Tibial nerve (tissue), 4 donors: ENCODE measurements around the gene SEL1L. TPM values are rescaled to one million over a fixed set of nuclear protein-coding genes. Genes with fewer than 3 reads are reported as not detected.

Source experiments
- DNase-seq, 2 donors: peaks; one replicate each; pipeline ENCODE4 v3.0.0-alpha.2; 2019; ENCODE audit warnings: low spot score in 2 of 2
- H3K27ac ChIP-seq, 4 donors: fragments of 200-600 bp; sonication (generic) in 3 of 4; one replicate each; pipeline ENCODE4 v1.5.1; 2017 to 2019; ENCODE audit warnings: mild to moderate bottlenecking in 1 of 4
- H3K27me3 ChIP-seq, 2 donors: fragments of 200-600 bp; sonication (generic) in 1 of 2; one replicate each; pipeline versions ENCODE4 v1.5.1 to v1.6.0; 2017 to 2019
- H3K36me3 ChIP-seq, 3 donors: fragments of 200-600 bp; sonication (generic); one replicate each; pipeline ENCODE4 v1.5.1; 2018 to 2019
- H3K4me1 ChIP-seq, 4 donors: fragments of 200-600 bp; sonication (generic) in 3 of 4; one replicate each; pipeline ENCODE4 v1.5.1; 2017 to 2019
- H3K4me3 ChIP-seq, 4 donors: fragments of 200-600 bp; sonication (generic) in 3 of 4; one replicate each; pipeline ENCODE4 v1.5.1; 2017 to 2019; ENCODE audit warnings: mild to moderate bottlenecking in 1 of 4, moderate library complexity in 1 of 4
- H3K9me3 ChIP-seq, 4 donors: fragments of 200-600 bp; sonication (generic) in 3 of 4; one replicate each; pipeline ENCODE4 v1.5.1; 2017 to 2019
- EP300 ChIP-seq, 2 donors: sonication (generic); formaldehyde crosslinking; IDR thresholded peaks; one replicate each; pipeline ENCODE4 v1.6.1; 2017; ENCODE audit warnings: antibody characterized with exemption in 2 of 2, mild to moderate bottlenecking in 1 of 2
- POLR2A ChIP-seq, 2 donors: fragments of 450-650 bp; IDR thresholded peaks; one replicate each; pipeline ENCODE4 v1.6.1; 2017; ENCODE audit warnings: antibody characterized with exemption in 2 of 2, mild to moderate bottlenecking in 2 of 2, moderate library complexity in 2 of 2
- WGBS, 2 donors: methylation state at CpG; one replicate each; pipeline ENCODE4 v1.1.5; 2018; 5-methylcytosine and 5-hydroxymethylcytosine counted together
- total RNA-seq, 4 donors: library from RNA; depleted of rRNA; stranded (reverse); fragments of >200 nt; gene quantifications; one replicate each; pipeline ENCODE4 v1.1.0, GENCODE V29; 2016
- TF ChIP-seq, protein P1 (sequence below), 5 experiments: fragments of 200-600 bp in 3 of 5; fragments of 450-650 bp in 2 of 5; sonication (generic) in 3 of 5; IDR thresholded peaks; one replicate each; pipeline ENCODE4 v1.5.1; 2016 to 2019; ENCODE audit warnings: antibody characterized with exemption in 5 of 5, mild to moderate bottlenecking in 3 of 5, moderate library complexity in 2 of 5

SEL1L gene
- total RNA-seq, 4 donors from 2014 or later, result 35.2 to 42.2 (median 40.1) TPM

DNA sequence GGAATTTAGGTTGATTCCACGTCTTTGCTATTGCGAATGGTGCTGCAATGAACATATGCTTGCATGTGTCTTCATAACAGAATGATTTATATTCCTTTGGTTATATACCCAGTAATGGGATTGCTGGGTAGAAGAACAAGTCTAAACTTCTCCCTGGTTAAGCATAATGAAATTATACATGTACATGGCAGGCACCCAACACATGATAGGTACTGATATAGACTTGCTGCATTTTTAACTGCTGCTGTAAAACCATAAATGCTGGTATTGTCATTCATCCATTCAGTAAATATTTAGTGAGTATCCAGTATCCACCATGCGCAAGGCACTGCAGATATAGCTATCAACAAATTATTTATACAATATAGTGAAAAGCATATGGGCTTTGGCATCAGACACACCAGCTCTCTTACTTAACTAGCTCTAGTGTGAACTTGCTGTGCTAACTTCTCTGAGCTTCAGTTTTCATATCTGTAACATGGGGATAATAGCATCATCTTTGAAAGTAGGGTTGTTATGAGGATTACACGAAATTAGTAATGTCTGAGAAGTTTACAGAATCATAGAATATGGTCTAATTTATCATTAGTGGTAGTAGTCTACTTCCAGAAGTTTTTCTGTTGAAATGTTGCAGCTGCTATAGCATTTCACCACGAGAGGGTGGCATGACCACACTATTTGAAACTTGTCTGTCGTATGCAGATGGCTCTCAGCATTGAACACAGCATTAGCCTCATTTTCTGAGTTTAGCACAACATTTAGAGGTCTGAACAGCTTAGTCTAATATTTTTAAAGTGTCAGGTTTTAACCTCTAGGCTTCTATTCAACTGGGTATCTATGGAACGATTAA is 32.0 kb upstream of the SEL1L start:
- TF ChIP-seq, protein P1, sequence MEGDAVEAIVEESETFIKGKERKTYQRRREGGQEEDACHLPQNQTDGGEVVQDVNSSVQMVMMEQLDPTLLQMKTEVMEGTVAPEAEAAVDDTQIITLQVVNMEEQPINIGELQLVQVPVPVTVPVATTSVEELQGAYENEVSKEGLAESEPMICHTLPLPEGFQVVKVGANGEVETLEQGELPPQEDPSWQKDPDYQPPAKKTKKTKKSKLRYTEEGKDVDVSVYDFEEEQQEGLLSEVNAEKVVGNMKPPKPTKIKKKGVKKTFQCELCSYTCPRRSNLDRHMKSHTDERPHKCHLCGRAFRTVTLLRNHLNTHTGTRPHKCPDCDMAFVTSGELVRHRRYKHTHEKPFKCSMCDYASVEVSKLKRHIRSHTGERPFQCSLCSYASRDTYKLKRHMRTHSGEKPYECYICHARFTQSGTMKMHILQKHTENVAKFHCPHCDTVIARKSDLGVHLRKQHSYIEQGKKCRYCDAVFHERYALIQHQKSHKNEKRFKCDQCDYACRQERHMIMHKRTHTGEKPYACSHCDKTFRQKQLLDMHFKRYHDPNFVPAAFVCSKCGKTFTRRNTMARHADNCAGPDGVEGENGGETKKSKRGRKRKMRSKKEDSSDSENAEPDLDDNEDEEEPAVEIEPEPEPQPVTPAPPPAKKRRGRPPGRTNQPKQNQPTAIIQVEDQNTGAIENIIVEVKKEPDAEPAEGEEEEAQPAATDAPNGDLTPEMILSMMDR (IDR thresholded peaks at IDR 0.05), result peak; percentile 29 to 56 (median 49)
- no peak for TF ChIP-seq POLR2A (IDR thresholded peaks at IDR 0.05)
- no peak overlapping the region for H3K4me3 ChIP-seq
- no peak overlapping the region for H3K27ac ChIP-seq
- no peaks in the 10 kb centered on the region for H3K4me1 ChIP-seq
- WGBS, 2 donors, result 43% methylated on average over 7 of the region's 7 CpGs
- peak in 1 of 2 donors; percentile 29 for DNase-seq
- no peaks in the 10 kb centered on the region for H3K36me3 ChIP-seq
- no peaks in the 10 kb centered on the region for H3K9me3 ChIP-seq
- no peaks in the 10 kb centered on the region for H3K27me3 ChIP-seq

DNA sequence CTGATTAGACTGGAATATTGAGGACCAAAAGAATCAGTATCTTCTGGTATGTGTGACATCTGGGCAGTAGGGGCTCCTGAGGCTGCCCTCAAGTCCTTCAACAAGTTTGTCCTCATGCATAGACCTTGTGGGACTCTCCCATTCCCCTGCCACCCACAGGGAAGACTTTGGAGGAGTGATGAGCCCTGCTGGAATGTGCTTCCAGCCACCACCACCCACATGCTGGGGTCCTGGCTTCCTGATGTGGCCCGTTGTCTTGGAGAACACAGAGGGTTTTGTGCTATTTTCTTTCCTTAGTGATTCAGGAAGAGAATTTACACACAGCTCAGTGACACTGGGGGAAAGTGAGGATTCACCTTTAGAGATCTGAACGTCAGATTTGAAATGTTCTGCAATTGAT is 29.2 kb upstream of the SEL1L start:
- WGBS, 2 donors, result 25 to 30% methylated on average over 2 of the region's 2 CpGs
- H3K36me3 ChIP-seq, result no peaks in the 10 kb centered on the region
- no peak overlapping the region for H3K4me3 ChIP-seq
- DNase-seq, result no peak
- no peaks in the 10 kb centered on the region for H3K27me3 ChIP-seq
- H3K9me3 ChIP-seq, result peaks cover 0 to 4% (median 2%) of the 10 kb centered on the region in 4 donors
- no peak for TF ChIP-seq POLR2A (IDR thresholded peaks at IDR 0.05)
- TF ChIP-seq, protein P1 (IDR thresholded peaks at IDR 0.05), result no peak
- no peak for TF ChIP-seq EP300 (IDR thresholded peaks at IDR 0.05)
- H3K4me1 ChIP-seq, result no peaks in the 10 kb centered on the region
- no peak overlapping the region for H3K27ac ChIP-seq

DNA sequence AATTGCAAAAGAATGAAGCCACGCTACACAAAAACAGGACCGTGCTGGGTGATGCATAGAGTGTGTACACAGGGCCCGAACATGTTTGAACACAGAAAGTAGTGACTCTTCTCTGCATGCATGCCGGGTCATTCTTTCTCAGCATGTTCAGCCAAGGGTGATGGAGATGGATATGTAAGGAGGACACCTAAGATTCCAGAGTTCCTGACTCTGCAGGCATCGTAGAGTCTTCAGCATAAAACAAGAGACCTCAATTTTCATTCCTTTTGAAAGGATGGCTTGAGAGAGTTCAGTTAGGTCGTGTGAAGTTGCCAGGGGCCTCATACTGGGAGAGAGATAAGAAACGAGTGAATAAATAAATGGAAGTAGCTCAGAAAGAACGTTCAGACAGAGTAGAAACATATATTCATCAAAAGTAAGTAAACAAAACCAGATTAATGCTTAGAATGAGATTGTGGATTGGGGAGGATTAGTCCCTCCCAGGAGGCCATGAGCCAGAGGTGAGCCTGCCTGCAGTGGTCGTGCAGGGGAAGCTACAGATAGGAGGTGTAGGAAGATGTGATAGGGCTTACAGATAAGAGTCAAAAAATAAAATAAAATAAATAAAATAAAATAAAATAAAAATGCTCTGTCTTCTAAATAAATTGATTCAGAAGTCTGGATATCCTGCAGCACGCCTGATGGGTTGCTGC is 27.6 kb upstream of the SEL1L start:
- Histone ChIP-seq H3K4me3 (no peak overlapping the region), H3K27me3 (no peaks in the 10 kb centered on the region), H3K36me3 (no peaks in the 10 kb centered on the region), H3K27ac (no peak overlapping the region), H3K9me3 (peaks cover 0 to 4% (median 2%) of the 10 kb centered on the region in 4 donors), H3K4me1 (no peaks in the 10 kb centered on the region)
- WGBS, 2 donors, result 55 to 65% methylated on average over 10 of the region's 10 CpGs
- TF ChIP-seq EP300 (IDR thresholded peaks at IDR 0.05) (no peak), POLR2A (IDR thresholded peaks at IDR 0.05) (no peak)
- TF ChIP-seq, protein P1 (IDR thresholded peaks at IDR 0.05), result no peak
- no peak for DNase-seq

DNA sequence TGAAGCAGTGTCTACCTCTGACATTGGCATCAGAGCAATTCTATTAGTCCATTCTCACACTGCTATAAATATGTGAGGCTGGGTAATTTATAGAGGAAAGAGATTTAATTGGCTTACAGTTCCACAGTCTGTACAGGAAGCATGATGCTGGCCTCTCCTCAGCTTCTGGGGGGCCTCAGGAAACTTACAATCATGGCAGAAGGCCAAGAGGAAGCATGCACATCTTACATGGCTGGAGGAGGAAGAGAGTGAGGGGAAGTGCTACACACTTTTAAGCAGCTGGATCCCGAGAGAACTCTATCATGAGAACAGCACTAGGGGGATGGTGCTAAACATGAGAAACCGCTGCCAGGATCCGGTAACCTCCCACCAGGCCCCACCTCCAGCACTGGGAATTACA is 25.7 kb upstream of the SEL1L start:
- H3K4me1 ChIP-seq, result no peaks in the 10 kb centered on the region

More for the DNA sequence above, 25.7 kb upstream of the SEL1L start:
- no peak for DNase-seq
- TF ChIP-seq POLR2A (IDR thresholded peaks at IDR 0.05) (no peak), EP300 (IDR thresholded peaks at IDR 0.05) (no peak)
- TF ChIP-seq, protein P1 (IDR thresholded peaks at IDR 0.05), result no peak
- 48 to 58% methylated on average over 3 of the region's 3 CpGs for WGBS, 2 donors
- no peaks in the 10 kb centered on the region for H3K27me3 ChIP-seq
- no peaks in the 10 kb centered on the region for H3K36me3 ChIP-seq
- H3K9me3 ChIP-seq, result peaks cover 0 to 4% (median 2%) of the 10 kb centered on the region in 4 donors
- no peak overlapping the region for H3K4me3 ChIP-seq
- no peak overlapping the region for H3K27ac ChIP-seq
